SH-SY5Y (cell line): ENCODE results near the gene SECISBP2.

ENCODE experiments used
- GATA2 ChIP-seq: IDR thresholded peaks from 2 replicates; pipeline ENCODE4 v1.6.1; 2011; ENCODE audit warnings: mild to moderate bottlenecking, low read depth, low read length
- GATA3 ChIP-seq: IDR thresholded peaks from 2 replicates; pipeline ENCODE4 v1.6.1; 2011; ENCODE audit warnings: low read depth, mild to moderate bottlenecking, low read length, moderate library complexity

- TF ChIP-seq GATA3 = no peak
- TF ChIP-seq GATA2 = no peak
Measured at GRCh38 chr9:89273528-89274279, 44.6 kb upstream of the SECISBP2 start.
